ENCODE measurements around the gene ADAMTSL4.

ADAMTSL4 gene

DNA sequence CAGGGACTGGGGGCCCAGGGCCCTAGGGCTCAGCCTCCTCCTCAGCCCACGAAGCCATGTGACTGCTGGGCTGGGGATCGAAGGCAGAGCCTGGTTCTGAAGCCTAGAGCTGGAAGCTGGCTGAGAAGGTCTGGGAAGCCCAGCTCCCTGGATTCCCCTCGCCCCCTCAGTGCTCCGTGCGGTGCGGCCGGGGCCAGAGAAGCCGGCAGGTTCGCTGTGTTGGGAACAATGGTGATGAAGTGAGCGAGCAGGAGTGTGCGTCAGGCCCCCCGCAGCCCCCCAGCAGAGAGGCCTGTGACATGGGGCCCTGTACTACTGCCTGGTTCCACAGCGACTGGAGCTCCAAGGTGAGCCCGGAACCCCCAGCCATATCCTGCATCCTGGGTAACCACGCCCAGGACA, 9.1 kb downstream of the ADAMTSL4 start:
- no peaks in the 10 kb centered on the region for H3K27me3 ChIP-seq (ENCODE audit: insufficient read depth, low read depth, severe bottlenecking)
- H3K36me3 ChIP-seq, result no peaks in the 10 kb centered on the region
- no peak for DNase-seq
- H3K27ac ChIP-seq, result no peak overlapping the region
- no peak overlapping the region for H3K4me3 ChIP-seq (ENCODE audit: low read depth, low read length)
- TF ChIP-seq, protein P1, sequence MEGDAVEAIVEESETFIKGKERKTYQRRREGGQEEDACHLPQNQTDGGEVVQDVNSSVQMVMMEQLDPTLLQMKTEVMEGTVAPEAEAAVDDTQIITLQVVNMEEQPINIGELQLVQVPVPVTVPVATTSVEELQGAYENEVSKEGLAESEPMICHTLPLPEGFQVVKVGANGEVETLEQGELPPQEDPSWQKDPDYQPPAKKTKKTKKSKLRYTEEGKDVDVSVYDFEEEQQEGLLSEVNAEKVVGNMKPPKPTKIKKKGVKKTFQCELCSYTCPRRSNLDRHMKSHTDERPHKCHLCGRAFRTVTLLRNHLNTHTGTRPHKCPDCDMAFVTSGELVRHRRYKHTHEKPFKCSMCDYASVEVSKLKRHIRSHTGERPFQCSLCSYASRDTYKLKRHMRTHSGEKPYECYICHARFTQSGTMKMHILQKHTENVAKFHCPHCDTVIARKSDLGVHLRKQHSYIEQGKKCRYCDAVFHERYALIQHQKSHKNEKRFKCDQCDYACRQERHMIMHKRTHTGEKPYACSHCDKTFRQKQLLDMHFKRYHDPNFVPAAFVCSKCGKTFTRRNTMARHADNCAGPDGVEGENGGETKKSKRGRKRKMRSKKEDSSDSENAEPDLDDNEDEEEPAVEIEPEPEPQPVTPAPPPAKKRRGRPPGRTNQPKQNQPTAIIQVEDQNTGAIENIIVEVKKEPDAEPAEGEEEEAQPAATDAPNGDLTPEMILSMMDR (IDR thresholded peaks at IDR 0.05; ENCODE audit: low read depth, low read length), result no peak
- no peaks in the 10 kb centered on the region for H3K9me3 ChIP-seq (ENCODE audit: severe bottlenecking)

DNA sequence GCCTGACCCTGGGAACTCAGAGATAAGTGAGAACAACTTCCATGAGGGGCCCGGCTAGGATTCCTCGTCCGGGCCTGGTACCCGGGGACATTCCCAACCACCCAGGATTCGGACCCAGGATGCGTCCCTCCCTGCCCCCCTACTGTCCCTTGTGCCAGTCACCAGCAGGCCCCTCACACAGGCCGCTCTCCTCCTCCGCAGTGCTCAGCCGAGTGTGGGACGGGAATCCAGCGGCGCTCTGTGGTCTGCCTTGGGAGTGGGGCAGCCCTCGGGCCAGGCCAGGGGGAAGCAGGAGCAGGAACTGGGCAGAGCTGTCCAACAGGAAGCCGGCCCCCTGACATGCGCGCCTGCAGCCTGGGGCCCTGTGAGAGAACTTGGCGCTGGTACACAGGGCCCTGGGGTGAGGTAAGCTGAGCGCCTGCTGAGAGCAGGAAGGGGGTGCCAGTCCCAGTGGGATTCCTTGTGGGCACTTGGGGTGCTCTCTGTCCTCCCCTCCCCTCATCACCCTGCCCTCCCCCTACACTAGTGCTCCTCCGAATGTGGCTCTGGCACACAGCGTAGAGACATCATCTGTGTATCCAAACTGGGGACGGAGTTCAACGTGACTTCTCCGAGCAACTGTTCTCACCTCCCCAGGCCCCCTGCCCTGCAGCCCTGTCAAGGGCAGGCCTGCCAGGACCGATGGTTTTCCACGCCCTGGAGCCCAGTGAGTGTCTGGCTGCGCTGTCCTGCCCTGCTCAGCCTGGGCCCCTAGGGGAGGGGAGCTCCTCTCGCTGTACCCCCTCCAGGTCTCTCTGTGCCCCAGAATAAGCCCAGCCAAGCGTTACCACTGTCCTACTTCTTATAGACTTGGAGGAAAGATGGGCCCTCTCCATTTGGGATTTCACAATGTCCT, 9.8 kb downstream of the ADAMTSL4 start:
- no peak overlapping the region for H3K27ac ChIP-seq
- H3K36me3 ChIP-seq, result no peaks in the 10 kb centered on the region
- DNase-seq, result no peak
- H3K27me3 ChIP-seq (ENCODE audit: insufficient read depth, low read depth, severe bottlenecking), result no peaks in the 10 kb centered on the region
- no peaks in the 10 kb centered on the region for H3K9me3 ChIP-seq (ENCODE audit: severe bottlenecking)
- TF ChIP-seq, protein P1 (IDR thresholded peaks at IDR 0.05; ENCODE audit: low read depth, low read length), result no peak
- no peak overlapping the region for H3K4me3 ChIP-seq (ENCODE audit: low read depth, low read length)

DNA sequence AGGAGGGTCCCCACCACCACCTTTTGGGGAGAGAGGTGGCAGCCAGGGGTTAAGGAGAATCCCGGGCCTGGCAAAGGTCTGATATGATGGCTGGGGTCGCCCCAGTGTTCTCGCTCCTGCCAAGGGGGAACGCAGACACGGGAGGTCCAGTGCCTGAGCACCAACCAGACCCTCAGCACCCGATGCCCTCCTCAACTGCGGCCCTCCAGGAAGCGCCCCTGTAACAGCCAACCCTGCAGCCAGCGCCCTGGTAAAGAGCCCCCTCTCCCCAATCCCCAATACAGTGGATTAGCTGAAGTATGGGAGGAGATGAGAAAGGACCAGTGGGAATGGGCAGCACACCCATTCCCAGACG, 10.4 kb downstream of the ADAMTSL4 start:
- Histone ChIP-seq H3K9me3 (ENCODE audit: severe bottlenecking) (no peaks in the 10 kb centered on the region), H3K27me3 (ENCODE audit: insufficient read depth, low read depth, severe bottlenecking) (no peaks in the 10 kb centered on the region), H3K27ac (no peak overlapping the region), H3K4me3 (ENCODE audit: low read depth, low read length) (no peak overlapping the region), H3K36me3 (no peaks in the 10 kb centered on the region)
- TF ChIP-seq, protein P1 (IDR thresholded peaks at IDR 0.05; ENCODE audit: low read depth, low read length), result no peak
- DNase-seq, result no peak

DNA sequence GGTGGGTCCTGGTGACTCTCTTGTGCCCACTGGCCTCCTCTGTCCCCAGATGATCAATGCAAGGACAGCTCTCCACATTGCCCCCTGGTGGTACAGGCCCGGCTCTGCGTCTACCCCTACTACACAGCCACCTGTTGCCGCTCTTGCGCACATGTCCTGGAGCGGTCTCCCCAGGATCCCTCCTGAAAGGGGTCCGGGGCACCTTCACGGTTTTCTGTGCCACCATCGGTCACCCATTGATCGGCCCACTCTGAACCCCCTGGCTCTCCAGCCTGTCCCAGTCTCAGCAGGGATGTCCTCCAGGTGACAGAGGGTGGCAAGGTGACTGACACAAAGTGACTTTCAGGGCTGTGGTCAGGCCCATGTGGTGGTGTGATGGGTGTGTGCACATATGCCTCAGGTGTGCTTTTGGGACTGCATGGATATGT, 10.8 kb downstream of the ADAMTSL4 start:
- Histone ChIP-seq H3K4me3 (ENCODE audit: low read depth, low read length) (no peak overlapping the region), H3K27ac (no peak overlapping the region), H3K27me3 (ENCODE audit: insufficient read depth, low read depth, severe bottlenecking) (no peaks in the 10 kb centered on the region), H3K9me3 (ENCODE audit: severe bottlenecking) (no peaks in the 10 kb centered on the region), H3K36me3 (no peaks in the 10 kb centered on the region)
- TF ChIP-seq, protein P1 (IDR thresholded peaks at IDR 0.05; ENCODE audit: low read depth, low read length), result peak; percentile 100
- peak; percentile 89 for DNase-seq

DNA sequence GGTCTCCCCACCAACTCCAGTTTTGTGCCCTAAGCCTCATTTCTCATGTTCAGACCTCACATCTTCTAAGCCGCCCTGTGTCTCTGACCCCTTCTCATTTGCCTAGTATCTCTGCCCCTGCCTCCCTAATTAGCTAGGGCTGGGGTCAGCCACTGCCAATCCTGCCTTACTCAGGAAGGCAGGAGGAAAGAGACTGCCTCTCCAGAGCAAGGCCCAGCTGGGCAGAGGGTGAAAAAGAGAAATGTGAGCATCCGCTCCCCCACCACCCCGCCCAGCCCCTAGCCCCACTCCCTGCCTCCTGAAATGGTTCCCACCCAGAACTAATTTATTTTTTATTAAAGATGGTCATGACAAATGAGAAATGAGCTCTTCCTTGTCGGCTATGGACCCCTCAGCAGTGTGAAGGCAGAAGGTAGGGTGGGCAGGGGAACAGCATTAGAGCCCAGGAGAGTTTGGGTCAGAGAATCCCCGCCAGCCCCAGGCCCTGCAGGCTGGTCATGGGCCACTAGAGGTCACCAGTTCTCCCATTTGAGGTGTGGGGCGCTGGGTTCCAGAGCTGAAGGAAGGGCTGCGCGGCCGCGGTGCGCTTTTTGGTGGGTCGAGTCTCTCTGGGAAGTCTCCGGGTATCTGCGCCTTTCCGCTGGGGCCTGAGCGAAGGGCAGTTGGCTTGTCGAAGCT, 11.5 kb downstream of the ADAMTSL4 start:
- peak overlapping the region; percentile 72 for H3K27ac ChIP-seq
- DNase-seq, result peak; percentile 96
- H3K36me3 ChIP-seq, result no peaks in the 10 kb centered on the region
- no peaks in the 10 kb centered on the region for H3K9me3 ChIP-seq (ENCODE audit: severe bottlenecking)
- TF ChIP-seq, protein P1 (IDR thresholded peaks at IDR 0.05; ENCODE audit: low read depth, low read length), result peak; percentile 98
- H3K27me3 ChIP-seq (ENCODE audit: insufficient read depth, low read depth, severe bottlenecking), result no peaks in the 10 kb centered on the region
- H3K4me3 ChIP-seq (ENCODE audit: low read depth, low read length), result peak overlapping the region; percentile 72
